Superior temporal gyrus (tissue), 1 donor: Measurements from ENCODE around the gene STXBP1.
A peak's percentile ranks its signal among the peaks of the same experiment; 100 is the strongest.
"Not testable (repeated sequence)": the region's sequence is repeated elsewhere in the genome, so short reads cannot be mapped to it uniquely, and the experiment has no call there.

ENCODE experiments used
- DNase-seq: peaks from one replicate; pipeline ENCODE4 v3.0.0-alpha.2; 2016; ENCODE audit errors: extremely low spot score

The STXBP1 gene

GRCh38 chr9:127613583-127613954, 1.5 kb downstream of the STXBP1 start:
- DNase-seq: no peak

GRCh38 chr9:127614961-127615360, 2.9 kb downstream of the STXBP1 start:
- no peak for DNase-seq

- DNase-seq: not testable (repeated sequence)
These were observed 9.4 kb downstream of the STXBP1 start for GRCh38 chr9:127621339-127621970.

- no peak for DNase-seq
These were observed 14.8 kb downstream of the STXBP1 start for GRCh38 chr9:127626752-127627493.

GRCh38 chr9:127627494-127627855, 15.4 kb downstream of the STXBP1 start:
- no peak for DNase-seq

- no peak for DNase-seq
These were observed 16.8 kb downstream of the STXBP1 start for GRCh38 chr9:127628758-127629467.

GRCh38 chr9:127629468-127630081, 17.5 kb downstream of the STXBP1 start:
- DNase-seq: no peak

GRCh38 chr9:127633216-127633862, 21.3 kb downstream of the STXBP1 start:
- DNase-seq: no peak

GRCh38 chr9:127634021-127634420, 21.9 kb downstream of the STXBP1 start:
- no peak for DNase-seq

GRCh38 chr9:127634698-127635097, 22.6 kb downstream of the STXBP1 start:
- no peak for DNase-seq

GRCh38 chr9:127635201-127635735, 23.2 kb downstream of the STXBP1 start:
- DNase-seq: peak; percentile 58

GRCh38 chr9:127637322-127637847, 25.3 kb downstream of the STXBP1 start:
- no peak for DNase-seq

- DNase-seq: no peak
These were observed 28.9 kb downstream of the STXBP1 start for GRCh38 chr9:127640908-127641545.

GRCh38 chr9:127642082-127642740, 30.1 kb downstream of the STXBP1 start:
- DNase-seq: no peak

GRCh38 chr9:127644146-127644827, 32.2 kb downstream of the STXBP1 start:
- DNase-seq: no peak

GRCh38 chr9:127644943-127645342, 32.9 kb downstream of the STXBP1 start:
- DNase-seq: no peak

GRCh38 chr9:127647451-127647850, 35.4 kb downstream of the STXBP1 start:
- no peak for DNase-seq

GRCh38 chr9:127650518-127650917, 38.4 kb downstream of the STXBP1 start:
- no peak for DNase-seq

- DNase-seq: no peak
These were observed 39.9 kb downstream of the STXBP1 start for GRCh38 chr9:127651697-127652610.
